ENCODE results near the gene MT1B.

MT1B gene

DNA sequence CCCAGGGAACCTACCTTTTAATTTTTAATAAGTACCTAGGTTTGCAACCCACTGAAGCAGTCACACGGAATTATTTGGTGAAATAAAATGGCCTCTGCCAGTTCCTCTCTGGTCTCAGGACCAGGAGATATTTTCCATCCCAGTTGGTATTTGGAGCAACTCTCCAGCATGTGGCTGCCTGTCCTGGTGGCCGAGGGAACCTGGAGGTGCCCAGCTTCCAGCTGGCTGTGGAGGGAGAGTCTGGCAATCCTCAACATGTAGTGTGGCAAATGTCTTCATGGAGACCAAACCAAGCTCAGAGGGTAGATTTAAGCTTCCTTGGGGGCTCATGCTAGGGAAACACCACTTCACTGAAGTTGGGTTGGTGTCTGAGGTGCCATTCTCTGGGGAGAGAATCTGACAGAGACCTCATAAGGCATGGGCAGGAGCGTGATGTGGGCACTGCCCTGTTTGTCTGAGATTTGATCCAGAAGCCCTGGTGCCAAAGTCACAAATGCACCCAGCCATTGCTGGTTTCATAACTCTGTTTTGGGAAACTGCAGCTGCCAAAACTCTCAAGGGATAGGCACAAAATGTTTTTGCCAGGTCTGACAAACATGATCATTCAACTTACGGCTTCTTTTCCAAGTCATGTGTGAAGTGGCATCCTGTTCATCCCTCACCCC is 33.4 kb downstream of the MT1B start:
- no peak for DNase-seq (ENCODE audit: low spot score)

DNA sequence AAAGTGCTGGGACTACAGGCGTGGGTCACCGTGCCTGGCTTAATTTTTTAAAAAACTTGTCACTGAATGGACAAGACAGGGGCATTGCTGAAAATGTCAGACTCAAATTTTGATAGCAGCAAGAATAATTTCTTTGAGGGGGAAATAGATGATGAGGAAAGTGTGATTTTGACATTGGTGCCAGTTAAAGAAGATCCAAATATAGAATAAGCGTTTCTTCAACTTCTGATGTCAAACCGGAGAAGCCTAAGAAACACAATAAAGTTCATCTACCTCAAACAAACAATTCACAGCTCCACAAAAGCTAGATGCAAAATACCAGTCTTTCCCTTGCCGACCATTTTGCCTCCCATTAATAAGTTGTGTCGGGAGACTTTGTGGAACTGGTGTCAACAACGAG is 35.1 kb downstream of the MT1B start:
- no peak for DNase-seq (ENCODE audit: low spot score)

DNA sequence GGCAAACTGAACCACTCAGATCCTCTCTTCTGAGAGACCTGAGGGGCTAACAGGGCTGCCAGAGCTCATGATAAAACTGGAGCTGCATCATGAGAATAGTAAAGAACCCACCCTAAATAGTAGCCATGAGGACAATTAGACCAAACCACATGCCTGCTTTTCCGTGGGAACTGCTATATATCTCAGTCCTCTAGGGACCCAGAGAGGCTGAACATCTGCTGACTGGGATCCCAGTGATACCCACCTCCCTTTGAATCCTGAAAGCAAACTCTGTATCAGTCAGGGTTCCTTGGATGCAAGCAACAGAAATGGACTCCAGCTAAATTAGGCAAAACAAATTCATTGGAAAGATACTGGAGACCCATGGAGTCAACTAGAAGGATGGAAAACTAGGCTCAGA is 37.1 kb downstream of the MT1B start:
- DNase-seq (ENCODE audit: low spot score), result no peak

DNA sequence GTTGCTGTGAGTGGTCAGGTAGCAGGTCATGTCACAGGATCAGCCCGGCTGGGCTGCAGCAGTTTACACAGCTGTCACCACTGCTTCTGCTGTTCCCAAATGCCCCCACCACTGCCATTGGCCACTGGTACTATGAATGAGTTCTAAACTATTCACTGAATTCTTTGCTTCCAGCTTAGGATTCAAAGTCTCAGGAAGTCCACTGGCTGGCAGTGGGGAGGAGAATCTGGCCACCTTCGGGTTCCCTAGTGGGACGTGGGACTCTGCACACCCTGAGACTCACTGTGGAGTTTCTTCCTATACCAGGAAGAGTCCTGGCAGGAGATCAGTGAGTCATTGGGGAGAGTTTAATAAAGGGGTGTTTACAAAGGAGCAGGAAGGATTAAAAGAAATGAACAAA is 37.5 kb downstream of the MT1B start:
- no peak for DNase-seq (ENCODE audit: low spot score)

DNA sequence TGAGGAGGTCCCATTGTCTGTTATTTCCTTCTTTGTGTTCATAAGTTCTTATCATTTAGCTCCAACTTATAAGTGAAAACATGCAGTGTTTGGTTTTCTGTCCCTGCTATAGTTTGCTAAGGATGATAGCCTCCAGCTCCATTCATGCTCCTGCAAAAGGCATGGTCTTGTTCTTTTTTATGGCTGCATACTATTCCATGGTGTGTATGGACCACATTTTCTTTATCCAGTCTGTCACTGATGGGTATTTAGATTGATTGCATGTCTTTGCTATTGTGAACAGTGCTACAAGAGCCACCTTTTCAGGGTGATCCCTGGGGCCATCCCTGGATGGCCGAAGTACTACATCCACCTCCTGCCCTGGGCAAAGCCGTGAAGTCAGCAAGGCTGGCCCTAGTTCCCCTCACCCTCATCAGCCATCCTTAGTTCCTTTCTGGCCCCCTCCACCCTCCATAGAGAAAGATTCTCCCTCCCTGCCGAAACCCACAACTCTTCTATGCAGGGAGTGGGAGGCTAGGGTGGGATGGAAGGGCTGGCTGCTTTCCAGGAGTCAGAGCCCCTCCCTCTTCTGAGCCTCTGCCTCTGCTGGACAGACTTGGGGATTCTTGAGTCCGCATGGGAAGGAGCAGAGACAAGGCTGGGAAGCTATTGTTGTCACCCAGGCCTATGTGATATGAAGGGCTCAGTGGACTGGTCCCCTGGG is 38.9 kb downstream of the MT1B start:
- no peak for DNase-seq (ENCODE audit: low spot score)

DNA sequence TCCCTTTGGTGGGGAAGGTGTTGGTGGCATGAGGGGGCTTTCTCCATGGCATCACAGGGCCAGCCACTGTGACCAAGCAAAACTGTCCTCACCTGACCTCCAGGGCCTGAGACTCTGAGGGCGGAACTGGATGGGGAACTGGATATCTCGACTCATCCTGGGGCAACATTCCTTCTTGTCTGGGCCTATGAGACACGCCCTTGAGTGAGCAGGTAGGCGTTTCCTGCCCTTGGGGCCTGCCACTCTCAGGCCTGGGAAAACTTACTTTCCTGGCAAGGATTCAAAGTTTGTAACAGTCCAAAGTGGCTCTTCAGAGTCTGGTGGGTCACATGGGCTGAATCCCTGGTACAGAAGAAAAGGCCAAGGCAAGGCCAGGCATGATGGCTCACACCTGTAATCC is 40.2 kb downstream of the MT1B start:
- no peak for DNase-seq (ENCODE audit: low spot score)

DNA sequence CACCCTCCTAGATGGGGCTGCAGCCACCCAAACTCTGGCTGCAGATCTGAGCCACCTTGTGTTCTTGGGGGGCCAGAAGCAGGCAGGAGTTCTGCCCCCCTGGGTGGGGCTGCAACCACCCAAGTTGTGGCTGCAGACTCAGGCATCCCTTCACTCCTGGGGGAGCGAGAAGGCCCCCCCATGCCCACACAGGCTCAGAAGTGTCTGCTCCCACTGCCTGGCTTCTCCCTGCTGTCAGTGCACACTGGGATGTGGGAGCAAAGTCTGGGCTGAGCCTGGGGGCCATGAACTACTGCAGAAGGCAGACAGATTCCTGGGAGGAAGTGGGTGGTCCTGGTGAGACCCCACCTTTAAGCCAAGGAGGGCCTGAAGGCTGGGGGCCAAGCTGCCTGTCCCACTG is 43.6 kb downstream of the MT1B start:
- DNase-seq (ENCODE audit: low spot score), result no peak

DNA sequence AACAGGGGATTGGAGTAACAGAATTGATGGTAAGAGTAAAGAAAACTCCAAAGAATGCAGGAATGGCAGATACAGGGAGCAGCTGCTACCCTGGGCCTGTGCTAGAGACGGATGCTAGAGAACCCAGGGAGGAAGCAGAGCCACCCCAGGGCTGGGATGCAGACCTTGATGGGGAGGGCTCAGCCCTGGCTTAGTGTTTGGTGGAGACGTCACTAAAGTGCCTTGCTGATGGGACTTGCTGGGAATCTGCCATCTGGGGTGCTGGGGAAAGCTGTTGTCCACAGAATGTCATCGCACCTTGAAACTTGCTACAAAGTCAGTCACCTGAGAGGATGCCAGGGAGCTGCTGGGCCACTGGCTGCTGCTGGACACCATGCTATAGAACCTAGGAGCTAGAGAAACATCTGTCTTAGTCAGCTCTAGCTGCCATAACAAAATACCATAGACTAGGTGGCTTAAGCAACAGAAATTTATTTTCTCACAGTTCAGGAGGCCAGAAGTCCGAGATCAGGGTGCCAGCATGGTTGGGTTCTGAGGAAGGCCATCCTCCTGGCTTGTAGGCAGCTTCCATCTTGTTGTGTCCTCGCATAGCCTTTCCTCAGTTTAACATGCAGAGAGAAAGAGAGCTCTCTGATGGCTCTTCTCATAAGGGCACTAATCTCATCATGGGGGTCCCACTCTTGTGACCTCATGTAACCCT is 45.9 kb downstream of the MT1B start:
- no peak for DNase-seq (ENCODE audit: low spot score)

DNA sequence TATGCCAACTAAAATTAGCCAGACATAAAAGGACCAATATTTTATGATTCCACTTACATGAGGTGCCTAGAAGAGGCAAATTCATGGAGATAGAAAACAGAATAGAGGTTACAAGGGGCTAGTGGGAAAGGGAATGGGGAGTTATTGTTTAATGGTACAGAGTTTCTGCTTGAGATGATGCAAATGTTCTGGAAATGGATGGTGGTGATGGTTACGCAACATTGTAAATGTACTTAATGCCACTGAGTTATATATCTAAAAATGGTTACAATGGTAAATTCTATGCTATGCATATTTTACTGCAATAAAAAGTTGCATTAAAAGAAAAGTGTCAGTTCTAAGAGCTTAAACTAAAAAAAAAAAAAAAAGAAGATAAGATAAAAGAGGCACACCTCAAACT is 48.5 kb downstream of the MT1B start:
- DNase-seq (ENCODE audit: low spot score), result no peak

DNA sequence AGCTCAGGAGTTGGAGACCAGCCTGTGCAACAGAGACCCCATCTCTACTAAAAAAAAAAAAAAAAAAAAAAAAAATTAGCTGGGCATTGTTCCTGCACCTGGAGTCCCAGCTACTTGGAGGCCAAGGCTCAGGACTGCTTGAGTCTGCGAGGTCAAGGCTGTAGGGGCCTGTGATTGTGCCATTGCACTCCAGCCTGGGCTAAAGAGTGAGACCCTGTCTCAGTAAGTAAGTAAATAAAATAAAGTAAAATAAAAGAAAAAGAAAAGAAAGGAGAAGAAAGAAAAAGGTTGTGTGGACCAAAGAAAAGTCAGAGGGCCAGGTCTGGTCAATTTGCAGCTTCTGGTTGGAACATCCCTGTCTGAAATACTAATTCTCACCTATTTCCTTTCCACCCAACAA is 48.9 kb downstream of the MT1B start:
- no peak for DNase-seq (ENCODE audit: low spot score)

DNA sequence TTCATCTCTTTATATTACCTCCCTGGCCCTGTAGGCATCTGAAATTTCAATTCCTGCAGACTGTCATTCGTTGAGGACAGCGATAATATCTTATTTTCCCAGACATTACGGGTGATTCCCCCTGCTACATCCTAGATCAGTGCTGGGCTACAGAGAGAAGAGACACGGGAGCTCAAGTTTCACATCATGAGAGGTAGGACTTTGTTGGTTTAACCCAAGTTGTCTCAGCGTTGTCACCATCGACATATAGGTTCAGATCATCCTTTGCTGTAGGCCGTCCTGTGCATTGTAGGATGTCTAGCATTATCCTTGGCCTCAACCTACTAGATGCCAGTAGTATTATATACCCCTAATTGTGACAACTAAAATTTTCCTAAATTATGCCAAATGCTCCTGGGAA is 49.8 kb downstream of the MT1B start:
- no peak for DNase-seq (ENCODE audit: low spot score)

Measured in hematopoietic multipotent progenitor cell treated with erythropoietin and hydrocortisone succinate and interleukin-3 and kit ligand, for 15 days (in vitro differentiated cells).